NCI-H1417 treated with DMSO at 0.1 percent for 48 hours (cell line): ENCODE data around the gene TSN.
"Not testable (repeated sequence)": the region's sequence is repeated elsewhere in the genome, so short reads cannot be mapped to it uniquely, and the experiment has no call there.

Source experiments
- DNase-seq: peaks from one replicate; lab custom pipeline; 2025; lab: John Stamatoyannopoulos, UW

The TSN gene

GRCh38 chr2:121801916-121802315, 46.5 kb downstream of the TSN start:
- no peak for DNase-seq

GRCh38 chr2:121803503-121803902, 48.1 kb downstream of the TSN start:
- DNase-seq = no peak

GRCh38 chr2:121804340-121804739, 48.9 kb downstream of the TSN start:
- DNase-seq = no peak

GRCh38 chr2:121804997-121805765, 49.7 kb downstream of the TSN start:
- DNase-seq = no peak

- no peak for DNase-seq
Measured at GRCh38 chr2:121805766-121806143, 50.3 kb downstream of the TSN start.

- not testable (repeated sequence) for DNase-seq
Measured at GRCh38 chr2:121807771-121808170, 52.3 kb downstream of the TSN start.

- no peak for DNase-seq
Measured at GRCh38 chr2:121809607-121810006, 54.2 kb downstream of the TSN start.

- peak; percentile 2 for DNase-seq
Measured at GRCh38 chr2:121810959-121811853, 55.8 kb downstream of the TSN start.

GRCh38 chr2:121813083-121813482, 57.6 kb downstream of the TSN start:
- not testable (repeated sequence) for DNase-seq

GRCh38 chr2:121815216-121815615, 59.8 kb downstream of the TSN start:
- no peak for DNase-seq

GRCh38 chr2:121816797-121817196, 61.3 kb downstream of the TSN start:
- no peak for DNase-seq

- not testable (repeated sequence) for DNase-seq
Measured at GRCh38 chr2:121817304-121817703, 61.9 kb downstream of the TSN start.
